ENCODE data around the gene ZBTB7C.

- TF ChIP-seq CTCF (conservative IDR thresholded peaks at IDR 0.05) (no peak), ZFX (IDR thresholded peaks at IDR 0.05) (no peak)
Observed at GRCh38 chr18:48238206-48238605, 171.0 kb downstream of the ZBTB7C start.
